DLD1 (cell line): ENCODE results near the gene MEIS2.

Source experiments
- in situ Hi-C: cut with HindIII; loops from 2 replicates; pipeline ENCODE4 v1.10.0; 2017; ENCODE audit warnings: low sequenced_read_pairs

The MEIS2 gene

DNA sequence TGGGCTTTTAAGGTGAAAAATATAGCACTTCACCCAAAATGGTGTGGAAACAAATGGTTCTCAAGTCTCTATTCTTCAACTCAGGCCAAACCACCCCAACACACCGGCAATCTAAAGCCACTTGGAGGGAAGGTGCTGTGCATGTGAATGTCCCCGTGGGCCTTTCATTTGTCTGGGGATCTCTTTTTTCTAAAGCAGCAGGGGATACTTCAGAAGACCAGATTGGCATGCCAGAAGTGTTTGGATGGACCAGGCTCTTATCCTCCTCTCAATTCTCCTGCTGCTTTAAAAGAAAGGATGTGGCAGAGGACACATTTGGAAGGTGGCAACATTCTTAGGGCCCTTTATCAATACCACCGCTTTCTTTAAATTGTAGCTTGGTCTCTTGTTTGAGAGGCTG is 193.1 kb downstream of the MEIS2 start:
- in situ Hi-C loops = no loop called here

DNA sequence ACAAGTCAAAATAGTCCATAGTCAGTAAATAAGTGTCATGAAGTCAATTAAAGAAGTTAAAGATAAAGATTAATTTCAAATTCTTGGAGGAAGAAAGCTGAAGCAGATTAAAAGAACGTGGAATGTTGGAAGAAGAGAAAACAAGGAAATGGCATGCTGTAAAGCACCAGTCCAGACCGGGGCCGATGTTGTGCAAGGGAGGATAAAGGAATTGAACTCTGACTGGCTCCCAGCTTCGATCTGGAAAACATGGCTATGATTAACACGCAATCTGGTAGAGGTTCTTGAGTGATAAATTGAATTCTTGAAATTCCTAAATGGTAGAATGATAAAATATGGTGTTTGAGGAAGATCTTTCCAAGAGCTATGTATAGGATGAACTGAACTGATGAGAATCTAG is 194.4 kb downstream of the MEIS2 start:
- in situ Hi-C loops = no loop called here

DNA sequence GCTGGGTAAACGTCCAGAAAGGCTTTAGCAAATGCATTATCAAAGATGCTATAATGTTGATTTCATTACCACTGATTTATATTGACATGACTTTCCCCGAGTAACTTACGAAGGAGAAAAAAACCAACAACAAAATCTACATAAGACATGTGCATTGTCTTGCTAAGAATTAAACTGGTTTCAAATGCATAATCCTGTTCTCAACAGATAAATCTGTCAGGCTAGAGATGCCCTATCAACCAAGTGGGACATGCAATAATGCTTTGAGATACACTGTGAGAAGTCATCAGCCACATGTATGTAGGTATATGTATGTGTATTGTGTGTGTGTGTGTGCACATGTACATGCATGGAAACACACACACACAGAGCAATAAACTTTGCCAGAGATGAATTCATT is 195.6 kb downstream of the MEIS2 start:
- in situ Hi-C loops = no loop called here

DNA sequence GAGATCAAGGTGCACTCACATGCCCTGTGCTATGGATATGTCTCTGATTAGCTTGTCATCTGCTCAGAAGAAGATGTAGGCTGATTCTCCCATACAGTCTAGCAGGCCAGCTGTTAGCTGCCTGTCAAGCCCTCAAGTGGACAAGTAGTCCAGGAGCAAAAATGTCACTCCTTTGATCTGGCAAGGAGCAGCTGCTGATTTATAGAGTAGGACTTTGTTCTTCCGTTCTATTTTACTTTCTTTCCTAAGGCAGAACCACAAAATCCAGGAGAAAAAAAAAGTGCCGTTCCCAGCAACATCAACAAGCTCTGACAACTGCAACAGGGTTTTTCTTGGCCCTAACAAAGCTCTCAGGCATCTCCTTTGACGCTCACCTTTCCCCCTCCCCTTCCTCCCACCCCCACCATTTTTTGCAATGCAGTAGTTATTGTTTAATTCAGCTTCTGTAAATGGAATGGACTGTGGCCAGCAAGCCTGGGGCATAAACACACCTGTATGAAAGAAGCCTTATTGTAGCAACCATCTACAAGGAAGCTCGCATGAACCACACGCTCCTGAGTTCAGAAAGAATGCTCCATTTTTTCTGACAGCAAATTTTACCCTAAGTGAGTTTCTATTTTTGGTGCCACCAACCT is 196.3 kb downstream of the MEIS2 start:
- in situ Hi-C loops = no loop called here

DNA sequence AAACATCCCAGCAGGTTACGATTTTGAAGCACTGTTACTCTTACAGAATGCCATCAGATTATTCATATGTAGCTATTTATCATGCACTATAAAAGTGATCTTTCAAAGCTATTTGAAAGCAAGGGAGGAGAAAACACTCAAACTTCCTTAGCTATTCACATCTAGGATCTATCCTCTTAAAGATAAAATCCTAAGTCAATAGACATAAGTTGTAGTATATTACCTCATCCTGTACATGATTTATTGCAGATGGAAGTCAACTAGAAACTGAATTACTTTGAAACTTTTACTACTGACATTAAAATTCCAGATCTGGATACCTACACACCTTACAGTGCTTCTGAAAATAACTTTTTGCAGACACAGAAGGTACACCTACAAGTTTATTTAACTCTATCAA is 197.2 kb downstream of the MEIS2 start:
- in situ Hi-C loops = no loop called here

DNA sequence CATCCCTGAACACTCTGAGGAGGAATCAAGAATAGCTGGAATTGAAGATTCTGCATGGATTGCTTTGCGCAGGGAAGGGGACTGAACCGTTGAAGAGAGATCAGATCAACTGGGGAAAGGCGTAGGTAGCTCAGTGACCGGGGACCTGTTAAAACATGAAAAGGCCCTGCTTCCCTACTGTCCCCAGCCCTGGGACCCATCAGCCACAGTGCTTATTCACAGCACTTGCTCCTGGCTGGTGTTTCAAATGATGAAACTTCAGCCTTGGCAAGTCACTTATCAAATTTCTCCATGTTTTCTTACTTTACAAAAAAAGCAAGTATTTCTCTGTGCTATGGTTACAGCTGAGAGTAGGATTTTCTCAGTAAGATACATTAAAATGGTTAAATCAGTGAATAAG is 199.3 kb downstream of the MEIS2 start:
- in situ Hi-C loops = no loop called here

DNA sequence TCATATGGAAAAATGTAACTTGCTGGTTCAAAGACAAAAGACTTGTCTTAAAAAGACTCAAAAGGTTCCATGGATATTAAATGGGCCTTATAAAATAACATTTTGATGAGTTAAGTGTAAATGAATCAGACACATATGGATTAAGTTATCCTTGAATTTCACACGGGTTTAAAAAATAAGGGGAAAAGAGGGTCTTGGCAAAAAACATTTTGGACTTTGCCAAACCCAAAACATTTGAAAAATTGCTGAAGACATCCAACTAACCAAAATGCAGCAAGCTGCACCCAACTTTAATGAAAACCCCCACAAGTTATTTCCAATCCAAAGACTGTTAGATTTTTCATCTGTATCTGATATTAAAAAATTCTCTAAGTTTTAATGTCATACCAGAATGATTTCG is 200.7 kb downstream of the MEIS2 start:
- in situ Hi-C loops = loop anchor here (25.0 kb wide), 1 partner anchor 238 kb away; no protein-coding TSS in a partner anchor

DNA sequence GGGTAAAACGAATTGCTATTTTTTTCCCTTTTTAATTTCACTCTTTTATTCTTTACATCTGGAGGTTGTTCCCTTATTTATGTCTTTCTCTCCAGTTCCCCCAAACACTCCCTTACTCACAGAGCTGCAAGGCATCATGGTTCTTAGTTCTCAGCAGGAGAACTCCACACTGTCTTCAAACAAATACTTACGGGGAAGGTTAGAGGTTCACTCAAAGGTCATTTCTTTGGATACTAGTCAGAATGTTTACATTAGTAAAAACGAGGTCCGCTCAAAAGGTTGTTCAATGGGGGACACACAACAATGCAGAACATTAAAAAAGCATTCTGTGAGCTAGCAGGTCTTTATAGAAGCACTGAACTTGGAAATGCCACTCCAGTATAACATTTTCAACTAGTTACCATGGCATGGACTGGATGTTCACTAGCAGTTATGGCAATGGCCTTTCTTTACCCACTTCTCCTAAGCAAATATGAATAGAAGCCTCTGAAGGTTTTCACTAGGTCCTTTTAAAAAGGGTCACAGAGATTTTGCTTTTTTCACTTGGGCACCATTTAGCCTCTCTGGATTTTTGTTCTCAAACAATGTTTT is 201.7 kb downstream of the MEIS2 start:
- in situ Hi-C loops = loop anchor here (25.0 kb wide), 1 partner anchor 239 kb away; no protein-coding TSS in a partner anchor

DNA sequence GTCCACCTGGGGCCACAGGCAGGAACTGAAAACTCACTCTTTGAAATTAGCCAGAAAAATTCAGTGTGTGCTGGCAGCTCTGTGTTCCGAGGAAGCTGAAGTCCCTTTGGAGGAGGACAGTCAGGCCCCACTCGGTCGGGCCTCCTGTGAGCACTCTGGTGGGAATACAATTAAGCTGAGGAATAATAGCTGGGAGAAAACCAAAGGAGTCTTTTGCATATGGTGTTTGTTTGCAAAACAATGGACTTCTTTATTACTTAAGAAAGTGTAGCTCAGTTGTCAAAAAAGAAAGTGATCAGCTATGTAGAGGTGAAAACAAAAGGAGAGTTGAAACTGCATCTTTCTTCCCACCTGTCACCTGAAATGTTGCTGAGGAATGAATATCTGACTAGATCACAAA is 202.5 kb downstream of the MEIS2 start:
- in situ Hi-C loops = loop anchor here (25.0 kb wide), 1 partner anchor 239 kb away; no protein-coding TSS in a partner anchor

DNA sequence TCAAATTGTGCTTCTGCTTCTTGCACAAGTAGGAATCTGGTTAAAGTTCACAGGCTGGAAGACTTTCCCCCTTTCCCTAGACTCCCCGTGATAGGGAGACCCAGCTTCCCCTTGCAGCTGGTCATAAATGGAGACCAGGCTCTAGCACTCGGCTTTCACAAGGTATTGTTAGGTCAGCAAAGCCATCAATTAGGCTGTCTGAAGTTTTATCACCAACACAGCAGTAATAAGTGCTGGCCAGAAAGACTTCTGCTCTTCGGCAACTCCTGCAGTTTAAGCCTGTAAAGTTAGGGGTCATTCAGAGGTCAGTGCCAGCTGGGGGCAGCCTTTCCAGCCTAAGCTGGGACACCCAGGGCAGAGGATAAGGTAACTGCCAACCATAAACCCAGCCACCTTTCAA is 203.4 kb downstream of the MEIS2 start:
- in situ Hi-C loops = loop anchor here (25.0 kb wide), 1 partner anchor 240 kb away; no protein-coding TSS in a partner anchor

DNA sequence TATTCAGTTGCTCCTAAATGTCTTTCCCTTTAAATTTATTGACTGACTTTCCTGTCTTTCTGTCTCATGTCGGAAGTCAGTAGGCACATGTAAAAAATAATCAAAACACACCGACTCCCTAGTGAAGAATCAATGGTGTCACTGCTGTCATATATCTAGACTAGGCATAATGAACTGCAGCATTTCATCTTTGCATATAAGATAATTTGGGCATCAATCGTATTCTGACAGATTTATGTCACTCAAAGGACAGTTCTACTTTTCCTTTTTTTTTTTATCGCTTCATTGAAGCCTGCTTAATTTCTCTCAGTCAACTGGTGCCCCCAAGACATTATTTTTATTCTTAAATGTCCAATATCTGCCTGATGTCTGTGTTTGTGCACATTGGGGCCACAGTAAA is 206.3 kb downstream of the MEIS2 start:
- in situ Hi-C loops = loop anchor here (25.0 kb wide), 1 partner anchor 243 kb away; no protein-coding TSS in a partner anchor

DNA sequence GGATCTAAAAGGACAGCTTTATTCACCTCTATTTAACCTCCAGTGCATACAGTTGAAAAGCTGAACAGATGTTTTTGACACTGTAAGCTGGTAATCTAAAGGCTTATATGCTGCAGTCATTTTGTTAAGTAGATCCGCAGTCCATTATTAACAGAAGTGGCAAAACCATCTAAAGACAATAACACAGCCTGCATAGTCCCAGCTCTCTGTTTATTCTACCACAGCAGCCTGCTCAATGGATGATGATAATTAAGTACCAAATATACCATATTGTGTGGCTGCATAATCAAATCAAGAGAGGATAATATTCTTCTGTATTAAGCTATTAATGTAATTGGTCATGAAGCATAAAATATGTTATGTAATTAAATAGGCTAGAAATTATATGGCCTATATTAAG is 207.1 kb downstream of the MEIS2 start:
- in situ Hi-C loops = loop anchor here (25.0 kb wide), 1 partner anchor 244 kb away; no protein-coding TSS in a partner anchor

DNA sequence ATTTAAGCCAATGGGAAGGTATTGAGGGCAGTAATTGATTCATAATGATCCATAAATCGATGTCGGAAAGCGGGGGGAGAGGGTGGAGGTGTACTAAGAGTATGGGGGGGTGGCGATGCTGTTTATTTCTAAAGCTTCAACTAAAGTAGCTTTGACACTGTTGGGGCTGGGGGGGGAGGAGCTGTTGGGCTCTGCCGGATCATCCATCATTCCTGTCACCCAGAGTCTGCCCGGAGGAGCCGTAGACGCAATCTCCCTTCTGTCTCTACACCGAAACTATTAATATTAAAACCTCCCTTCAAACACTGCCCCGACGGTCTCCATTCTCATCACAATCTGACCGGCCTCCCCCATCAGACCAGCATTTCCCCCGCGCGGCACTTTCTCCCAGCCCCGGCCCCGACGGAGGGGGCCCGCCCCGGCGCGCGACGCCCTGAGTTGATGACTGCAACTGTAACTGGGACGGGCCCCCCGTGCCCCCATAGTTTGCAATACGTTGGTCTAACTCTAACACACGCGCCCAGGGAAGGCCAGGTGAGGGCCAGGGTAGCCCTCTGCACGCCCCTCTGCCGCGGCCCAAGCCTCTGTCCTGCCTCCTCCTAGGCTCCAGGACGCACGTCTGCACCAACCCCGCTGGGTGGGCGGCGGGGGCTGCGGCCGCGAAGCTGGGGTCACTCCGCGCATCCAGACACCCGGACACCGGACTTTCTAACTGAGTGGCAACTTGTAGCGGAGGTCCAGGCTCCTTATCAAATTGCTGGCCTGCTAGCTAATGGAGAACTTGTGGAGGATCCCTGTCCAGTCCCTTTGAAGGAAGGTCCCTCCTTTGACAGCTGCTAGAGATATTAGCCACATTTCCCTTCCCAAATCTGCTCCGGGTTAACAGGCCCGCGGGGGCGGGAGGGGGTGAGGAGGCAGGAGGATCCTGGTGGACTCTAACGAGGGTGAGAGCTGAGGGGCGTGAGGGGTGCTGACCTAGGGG is 212.0 kb downstream of the MEIS2 start:
- in situ Hi-C loops = loop anchor here (25.0 kb wide), 1 partner anchor 249 kb away; no protein-coding TSS in a partner anchor

DNA sequence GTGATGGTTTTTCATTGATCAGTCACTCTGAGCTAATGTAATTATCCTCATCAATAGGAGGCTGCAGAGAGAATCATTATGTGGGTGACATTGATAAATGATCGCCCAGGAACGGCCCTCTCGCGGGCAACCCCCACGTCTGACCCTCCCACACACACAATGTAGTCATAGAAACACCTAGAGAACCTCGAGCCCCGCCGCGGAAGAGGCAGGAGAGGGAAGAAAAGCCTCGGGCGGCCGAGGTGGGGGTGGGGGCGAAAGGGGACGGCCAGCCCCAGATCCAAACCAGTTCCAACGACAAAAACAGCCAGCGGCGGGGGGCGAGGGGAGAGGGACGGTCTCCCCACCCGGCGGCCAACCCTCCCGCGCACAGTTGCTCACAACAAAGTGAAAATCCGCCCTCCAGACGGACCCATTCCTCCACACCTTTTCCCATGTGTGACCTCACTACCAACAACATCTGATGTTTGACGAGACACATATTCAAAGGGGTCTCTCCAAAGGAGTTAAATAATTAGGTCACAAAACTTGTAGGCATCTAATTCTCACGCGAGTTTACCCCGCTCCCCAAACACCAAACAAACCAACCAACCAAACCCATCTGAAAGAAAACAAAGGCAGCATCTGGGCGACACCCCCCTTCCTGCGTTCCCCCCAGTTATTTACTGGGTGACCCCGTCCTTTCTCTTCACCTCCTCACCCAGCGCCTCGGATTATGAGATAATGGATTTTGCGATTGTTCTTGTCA is 213.0 kb downstream of the MEIS2 start:
- in situ Hi-C loops = loop anchor here (25.0 kb wide), 1 partner anchor 250 kb away; no protein-coding TSS in a partner anchor

DNA sequence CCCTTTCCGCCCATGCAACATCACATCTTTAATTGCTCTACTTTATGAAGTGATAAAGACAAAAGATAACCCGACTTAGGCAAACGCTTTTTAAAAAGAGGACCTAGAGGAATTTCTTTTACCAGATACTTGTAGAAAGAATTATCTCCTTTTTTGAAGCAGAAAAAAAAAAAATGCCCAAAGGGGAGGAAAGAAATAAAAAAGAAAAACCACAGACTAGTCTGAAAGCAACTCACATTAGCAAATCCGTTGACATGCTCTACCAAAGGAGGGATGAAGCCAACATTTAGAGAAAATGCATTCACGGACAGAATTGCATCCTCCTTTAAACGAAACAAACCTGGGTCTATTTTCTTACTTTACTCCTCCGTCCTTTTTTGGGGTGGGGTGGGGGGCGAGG is 213.6 kb downstream of the MEIS2 start:
- in situ Hi-C loops = loop anchor here (25.0 kb wide), 1 partner anchor 251 kb away; no protein-coding TSS in a partner anchor

DNA sequence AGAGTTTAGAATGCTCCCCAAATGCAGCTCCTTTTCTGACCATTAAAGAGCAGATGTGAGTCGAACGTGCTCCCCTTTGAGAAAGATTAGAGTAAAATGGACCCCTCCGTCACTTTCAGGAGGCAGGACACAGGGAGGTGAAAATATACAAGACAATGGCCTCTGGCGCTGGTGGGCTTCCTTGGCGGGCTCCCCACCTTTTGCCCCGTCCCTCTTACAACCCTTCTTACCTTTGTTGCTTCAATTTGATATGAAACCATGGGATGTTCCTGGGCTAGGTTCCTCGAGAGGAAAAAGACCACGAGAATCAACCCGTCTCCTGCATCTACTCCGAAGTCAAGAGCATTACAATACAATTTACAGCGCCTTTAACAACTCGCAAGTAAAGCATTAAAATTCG is 214.2 kb downstream of the MEIS2 start:
- in situ Hi-C loops = loop anchor here (25.0 kb wide), 1 partner anchor 251 kb away; no protein-coding TSS in a partner anchor

DNA sequence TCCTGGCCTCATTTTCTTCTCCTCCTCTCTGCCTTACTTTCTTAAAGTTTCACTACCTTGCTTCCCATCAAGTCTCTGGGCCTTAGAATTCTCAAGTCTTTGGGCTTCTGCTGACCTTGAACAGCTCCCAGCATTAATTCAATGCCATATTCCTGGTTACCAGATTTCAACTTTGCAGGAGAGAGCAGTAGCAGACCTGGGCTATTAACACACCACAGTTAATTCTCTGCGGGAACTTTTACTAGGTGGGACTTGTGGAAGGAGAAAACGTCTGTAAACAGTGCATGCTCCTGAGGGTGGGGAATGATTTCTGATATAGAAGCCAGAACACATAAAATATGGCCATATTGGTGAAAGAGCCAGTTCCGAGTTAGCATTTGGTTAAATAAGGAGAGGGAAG is 214.6 kb downstream of the MEIS2 start:
- in situ Hi-C loops = loop anchor here (25.0 kb wide), 1 partner anchor 252 kb away; no protein-coding TSS in a partner anchor

DNA sequence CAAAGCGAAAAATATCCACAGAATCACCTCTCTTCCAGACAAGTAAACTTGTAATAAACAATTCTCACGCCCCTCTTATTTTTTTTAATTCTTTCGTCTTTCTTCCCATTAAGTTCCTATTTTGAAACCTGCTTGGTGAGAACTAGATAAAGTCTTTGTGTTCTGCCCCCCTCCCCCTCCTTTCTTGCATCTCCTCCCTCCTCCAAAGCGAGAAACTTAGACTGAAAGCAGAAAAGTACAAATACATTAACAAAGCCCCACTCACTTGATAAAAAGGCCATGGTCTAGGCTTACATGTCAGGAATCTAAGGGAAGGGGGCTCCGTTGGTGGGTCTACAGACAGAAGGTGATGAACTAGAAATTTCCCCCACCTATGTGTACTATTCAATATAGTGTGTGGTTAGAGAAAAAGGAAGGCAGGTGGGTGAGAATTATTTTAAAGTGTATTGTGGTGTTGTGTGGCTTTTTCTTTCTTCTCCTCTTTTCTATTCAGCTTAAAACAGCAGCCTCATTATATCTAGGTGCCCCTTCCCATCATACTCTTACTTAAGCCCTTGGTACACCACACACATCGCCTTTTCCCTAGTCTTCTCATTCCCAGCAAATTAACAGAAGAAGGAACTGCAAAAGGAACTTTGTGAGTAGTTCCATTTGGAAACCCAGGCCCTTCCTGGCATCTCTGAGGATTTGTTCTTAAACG is 215.3 kb downstream of the MEIS2 start:
- in situ Hi-C loops = loop anchor here (25.0 kb wide), 1 partner anchor 252 kb away; no protein-coding TSS in a partner anchor

DNA sequence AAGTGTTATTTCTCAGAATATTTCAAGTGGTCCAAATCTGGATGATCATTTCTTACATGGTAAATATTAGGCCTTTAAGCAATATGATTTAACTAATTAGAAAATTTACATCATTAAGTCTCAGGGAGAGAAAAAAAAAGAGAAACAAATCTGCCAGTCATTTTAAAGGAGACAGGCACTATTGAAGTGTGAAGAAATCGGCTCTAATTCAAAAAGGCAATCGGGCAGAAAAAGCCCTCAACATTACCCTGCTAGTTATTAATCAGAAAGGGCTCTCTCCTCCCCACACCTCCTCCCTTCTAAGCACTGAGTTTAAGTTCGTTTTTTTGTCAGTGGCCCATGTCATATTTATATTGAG is 215.9 kb downstream of the MEIS2 start:
- in situ Hi-C loops = loop anchor here (25.0 kb wide), 1 partner anchor 253 kb away; no protein-coding TSS in a partner anchor
